HL-60 (cell line): ENCODE results near the gene MTG2.

Experiments
- DNase-seq, 2 experiments: peaks; one replicate each; pipeline ENCODE4 v3.0.0-alpha.2; 2010 to 2020; ENCODE audit warnings: low read depth in 1 of 2, low spot score in 1 of 2
- H3K27ac ChIP-seq: fragments of 250-450 bp; sonication (Bioruptor Pico); replicated peaks from 2 replicates; pipeline ENCODE4 v1.5.1; 2020; ENCODE audit warnings: mild to moderate bottlenecking, moderate library complexity
- H3K27me3 ChIP-seq: fragments of 250-450 bp; sonication (Bioruptor Pico); 2 replicates; pipeline ENCODE4 v1.5.1; 2021; ENCODE audit warnings: mild to moderate bottlenecking, moderate library complexity; ENCODE audit not compliant: insufficient read depth, poor library complexity, severe bottlenecking
- H3K4me3 ChIP-seq: replicated peaks from 2 replicates; pipeline ENCODE4 v1.5.1; 2011; ENCODE audit warnings: mild to moderate bottlenecking, control low read depth, low read length; ENCODE audit not compliant: insufficient read depth
- CTCF ChIP-seq: IDR thresholded peaks from one replicate; pipeline ENCODE4 v1.5.1; 2011; ENCODE audit warnings: low read length, control low read depth, inconsistent platforms; ENCODE audit not compliant: insufficient read depth
- GABPA ChIP-seq: IDR thresholded peaks from 2 replicates; pipeline ENCODE4 v1.6.1; 2012; ENCODE audit warnings: low read depth
- POLR2AphosphoS5 ChIP-seq: IDR thresholded peaks from 2 replicates; pipeline ENCODE4 v1.6.1; 2012; ENCODE audit warnings: low read depth
- REST ChIP-seq: IDR thresholded peaks from 2 replicates; pipeline ENCODE4 v1.6.1; 2012; ENCODE audit warnings: low read depth; ENCODE audit not compliant: insufficient replicate concordance
- SPI1 ChIP-seq: IDR thresholded peaks from 2 replicates; pipeline ENCODE4 v1.6.1; 2012; ENCODE audit warnings: low read depth, mild to moderate bottlenecking, borderline replicate concordance

Gene MTG2

DNA sequence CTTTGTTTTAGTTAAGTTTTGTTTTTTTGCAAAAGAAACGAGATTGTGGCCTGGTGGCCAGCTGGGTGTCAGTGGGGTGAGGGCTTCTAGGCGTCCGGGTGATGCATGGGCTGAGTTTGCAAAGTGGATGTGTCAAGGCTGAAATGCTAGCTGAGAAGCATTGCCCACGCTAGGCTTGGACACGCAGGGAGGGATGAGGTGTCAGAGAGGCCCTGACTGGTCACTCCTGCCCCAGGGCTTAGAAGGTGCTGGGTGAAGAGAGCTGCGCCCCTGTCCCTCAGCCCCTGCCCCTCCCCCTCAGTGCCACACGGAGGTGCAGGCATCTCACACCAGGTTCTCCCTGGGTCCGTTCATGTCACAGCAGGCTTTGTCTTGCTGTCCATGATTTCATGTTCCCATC lies 63.6 kb downstream of the MTG2 start:
- DNase-seq, result no peak
- no peak overlapping the region for H3K4me3 ChIP-seq
- TF ChIP-seq SPI1 (no peak), POLR2AphosphoS5 (no peak), REST (no peak), GABPA (no peak), CTCF (no peak)
- H3K27me3 ChIP-seq, result no peaks in the 10 kb centered on the region
- no peak overlapping the region for H3K27ac ChIP-seq

- Histone ChIP-seq H3K27ac (no peak overlapping the region), H3K4me3 (no peak overlapping the region), H3K27me3 (no peaks in the 10 kb centered on the region)
- no peak for DNase-seq
- TF ChIP-seq GABPA, result no peak
Observed at GRCh38 chr20:62246872-62247652, 64.2 kb downstream of the MTG2 start.

DNA sequence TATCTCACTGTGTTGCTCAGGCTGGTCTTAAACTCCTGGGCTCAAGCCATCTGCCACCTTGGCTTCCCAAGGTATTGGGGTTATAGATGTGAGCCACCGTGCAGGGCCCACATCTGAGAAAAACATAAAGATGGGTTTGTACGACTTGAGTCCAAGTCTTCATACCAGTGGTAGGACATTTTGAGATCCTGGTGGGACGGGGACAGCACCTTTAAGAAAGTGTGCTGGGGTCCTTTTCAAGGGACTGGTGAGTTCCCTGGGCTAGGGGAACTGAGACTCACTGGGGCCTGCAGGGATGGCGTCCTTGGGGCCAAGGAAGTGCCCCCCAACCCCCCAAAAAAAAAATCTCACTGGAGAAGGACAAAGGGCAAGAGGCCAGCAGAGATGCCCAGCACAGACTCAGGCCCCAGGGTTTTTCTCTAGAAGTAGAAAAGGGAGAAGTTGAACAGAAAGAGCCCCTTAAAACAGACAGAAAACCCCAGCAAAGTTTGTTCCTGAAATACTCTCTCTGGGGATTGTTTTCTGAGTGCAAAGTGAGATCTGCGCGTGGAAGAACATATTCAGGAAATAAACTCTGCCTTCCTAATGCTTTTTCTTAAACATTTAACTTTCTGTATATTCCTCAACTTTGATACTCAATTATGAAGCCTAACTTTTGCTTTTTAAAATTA lies 66.2 kb downstream of the MTG2 start:
- no peak for DNase-seq
- no peak overlapping the region for H3K4me3 ChIP-seq
- H3K27me3 ChIP-seq, result no peaks in the 10 kb centered on the region
- TF ChIP-seq REST, result no peak
- TF ChIP-seq POLR2AphosphoS5, result no peak
- no peak for TF ChIP-seq GABPA
- no peak for TF ChIP-seq SPI1
- no peak for TF ChIP-seq CTCF
- H3K27ac ChIP-seq, result no peak overlapping the region

DNA sequence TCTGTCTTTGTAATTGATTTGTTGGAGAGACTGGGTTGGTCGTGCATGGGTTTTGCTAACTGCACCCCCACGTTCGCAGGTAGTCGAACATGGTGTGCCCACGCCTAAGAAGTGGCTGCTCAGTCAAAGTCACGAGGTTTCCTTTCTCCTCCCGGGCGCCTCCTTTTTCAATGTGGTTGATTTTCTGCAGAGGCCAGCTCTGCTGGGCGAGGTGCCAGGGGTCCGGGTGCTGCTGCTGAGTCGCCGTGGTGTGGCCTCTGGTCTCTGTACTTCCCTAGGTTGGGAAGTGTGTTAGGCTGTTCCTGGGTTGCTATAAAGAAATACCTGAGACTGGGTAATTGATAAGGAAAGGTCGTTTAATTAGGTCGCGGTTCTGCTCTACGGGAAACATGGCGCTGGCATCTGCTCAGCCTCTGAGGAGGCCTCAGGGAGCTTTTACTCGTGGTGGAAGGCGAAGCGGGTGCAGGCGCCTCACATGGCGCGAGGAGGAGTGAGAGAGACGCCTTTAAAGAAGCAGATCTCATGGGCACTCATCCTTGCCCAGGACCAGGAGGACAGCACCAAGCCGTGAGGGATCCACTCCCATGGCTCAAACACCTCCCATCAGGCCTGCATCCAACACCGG lies 69.6 kb downstream of the MTG2 start:
- no peak for TF ChIP-seq REST
- TF ChIP-seq CTCF, result no peak
- TF ChIP-seq SPI1, result no peak
- no peak for TF ChIP-seq POLR2AphosphoS5
- TF ChIP-seq GABPA, result no peak
- no peaks in the 10 kb centered on the region for H3K27me3 ChIP-seq
- DNase-seq, result no peak
- H3K27ac ChIP-seq, result no peak overlapping the region
- no peak overlapping the region for H3K4me3 ChIP-seq
